H9 (cell line): ENCODE measurements around the gene RHEX. TPM values are rescaled to one million over a fixed set of nuclear protein-coding genes. Genes with fewer than 3 reads are reported as not detected.

Source experiments
- DNase-seq: peaks from one replicate; pipeline ENCODE4 v3.0.0-alpha.2; 2017
- H2AFZ ChIP-seq: one replicate; pipeline ENCODE4 v1.6.1; 2013; ENCODE audit warnings: mild to moderate bottlenecking, low read length, control low read depth, moderate library complexity
- H2AK5ac ChIP-seq: 2 replicates; pipeline ENCODE4 v1.6.1; 2013; ENCODE audit warnings: low read length, control low read depth, mixed read lengths; ENCODE audit not compliant: insufficient read length
- H2BK120ac ChIP-seq: one replicate; pipeline ENCODE4 v1.6.1; 2013; ENCODE audit warnings: low read depth, mild to moderate bottlenecking, low read length, control low read depth, inconsistent platforms; ENCODE audit not compliant: poor library complexity, severe bottlenecking
- H2BK12ac ChIP-seq: 2 replicates; pipeline ENCODE4 v1.6.1; 2013; ENCODE audit warnings: low read length, control low read depth, mixed read lengths, low read depth; ENCODE audit not compliant: insufficient read length
- H2BK15ac ChIP-seq: 2 replicates; pipeline ENCODE4 v1.6.1; 2013; ENCODE audit warnings: low read depth, low read length, control low read depth
- H2BK20ac ChIP-seq: one replicate; pipeline ENCODE4 v1.6.1; 2013; ENCODE audit warnings: low read depth, mild to moderate bottlenecking, low read length, control low read depth, inconsistent platforms; ENCODE audit not compliant: poor library complexity, severe bottlenecking
- H2BK5ac ChIP-seq: 2 replicates; pipeline ENCODE4 v1.6.1; 2013; ENCODE audit warnings: low read length, control low read depth, mixed read lengths; ENCODE audit not compliant: insufficient read length
- H3K14ac ChIP-seq: 2 replicates; pipeline ENCODE4 v1.6.1; 2013; ENCODE audit warnings: low read length, control low read depth; ENCODE audit not compliant: insufficient read depth
- H3K18ac ChIP-seq: 2 replicates; pipeline ENCODE4 v1.6.1; 2013; ENCODE audit warnings: low read depth, mild to moderate bottlenecking, mixed read lengths, low read length, control low read depth; ENCODE audit not compliant: insufficient read length
- H3K23ac ChIP-seq: 2 replicates; pipeline ENCODE4 v1.6.1; 2013; ENCODE audit warnings: low read length, control low read depth, mixed read lengths, low read depth; ENCODE audit not compliant: insufficient read length
- H3K23me2 ChIP-seq: 2 replicates; pipeline ENCODE4 v1.6.1; 2013; ENCODE audit warnings: low read depth, mild to moderate bottlenecking, mixed read lengths, low read length, control low read depth; ENCODE audit not compliant: insufficient read length, poor library complexity, severe bottlenecking
- H3K27ac ChIP-seq: 2 replicates; pipeline ENCODE4 v1.5.1; 2013; ENCODE audit warnings: low read length, control low read depth, mixed read lengths, low read depth; ENCODE audit not compliant: insufficient read length
- H3K27me3 ChIP-seq: 2 replicates; pipeline ENCODE4 v1.6.1; 2013; ENCODE audit warnings: low read length, control low read depth, inconsistent platforms; ENCODE audit not compliant: insufficient read depth
- H3K4ac ChIP-seq: 2 replicates; pipeline ENCODE4 v1.6.1; 2013; ENCODE audit warnings: low read depth, mild to moderate bottlenecking, control low read depth, inconsistent platforms, low read length, moderate library complexity
- H3K4me1 ChIP-seq: 2 replicates; pipeline ENCODE4 v1.6.1; 2013; ENCODE audit warnings: low read length, control low read depth, inconsistent platforms; ENCODE audit not compliant: insufficient read depth
- H3K4me2 ChIP-seq: 2 replicates; pipeline ENCODE4 v1.6.1; 2013; ENCODE audit warnings: low read length, control low read depth, mixed read lengths; ENCODE audit not compliant: insufficient read length, insufficient read depth
- H3K56ac ChIP-seq: 2 replicates; pipeline ENCODE4 v1.6.1; 2013; ENCODE audit warnings: low read depth, mild to moderate bottlenecking, mixed read lengths, low read length, control low read depth; ENCODE audit not compliant: insufficient read length
- H3K79me1 ChIP-seq: 2 replicates; pipeline ENCODE4 v1.6.1; 2013; ENCODE audit warnings: low read depth, mild to moderate bottlenecking, moderate library complexity, low read length, control low read depth, inconsistent platforms; ENCODE audit not compliant: insufficient read depth, poor library complexity, severe bottlenecking
- H3K79me2 ChIP-seq: 2 replicates; pipeline ENCODE4 v1.6.1; 2013; ENCODE audit warnings: low read length, control low read depth, inconsistent platforms; ENCODE audit not compliant: insufficient read depth
- H3K9ac ChIP-seq: 2 replicates; pipeline ENCODE4 v1.6.1; 2013; ENCODE audit warnings: low read length, control low read depth, mixed read lengths; ENCODE audit not compliant: insufficient read length; ENCODE audit errors: extremely low read depth
- H3K9me3 ChIP-seq: one replicate; pipeline ENCODE4 v1.6.1; 2013; ENCODE audit warnings: low read depth, low read length, inconsistent platforms; ENCODE audit not compliant: control insufficient read depth
- H3T11ph ChIP-seq: one replicate; pipeline ENCODE4 v1.6.1; 2013; ENCODE audit warnings: mild to moderate bottlenecking, low read length, control low read depth, inconsistent platforms
- H4K20me1 ChIP-seq: one replicate; pipeline ENCODE4 v1.6.1; 2013; ENCODE audit not compliant: control insufficient read depth, insufficient read length, insufficient read depth
- H4K5ac ChIP-seq: 2 replicates; pipeline ENCODE4 v1.6.1; 2013; ENCODE audit warnings: low read depth, mild to moderate bottlenecking, mixed read lengths, low read length, control low read depth; ENCODE audit not compliant: insufficient read length
- H4K8ac ChIP-seq: replicated peaks from 2 replicates; pipeline ENCODE4 v1.6.1; 2013; ENCODE audit warnings: low read length, control low read depth, mixed read lengths, low read depth; ENCODE audit not compliant: insufficient read length
- H4K91ac ChIP-seq: 2 replicates; pipeline ENCODE4 v1.6.1; 2013; ENCODE audit warnings: low read depth, mild to moderate bottlenecking, moderate library complexity, mixed read lengths, low read length, control low read depth; ENCODE audit not compliant: insufficient read length
- H3K27ac Mint-ChIP-seq, 3 experiments: 2 replicates in 2 of 3; 3 replicates in 1 of 3; pipeline ENCODE4 v1.8.0; 2020 to 2021; ENCODE audit warnings: mixed read lengths in 3 of 3, mild to moderate bottlenecking in 1 of 3, moderate library complexity in 1 of 3
- H3K27me3 Mint-ChIP-seq: 2 replicates; pipeline ENCODE4 v1.8.0; 2021; ENCODE audit warnings: low read depth, mild to moderate bottlenecking, moderate library complexity, mixed read lengths
- H3K36me3 Mint-ChIP-seq, 3 experiments: 2 replicates in 2 of 3; 3 replicates in 1 of 3; pipeline ENCODE4 v1.8.0; 2020 to 2021; ENCODE audit warnings: low read depth in 3 of 3, mixed read lengths in 3 of 3; ENCODE audit not compliant: insufficient read depth in 1 of 3
- H3K4me1 Mint-ChIP-seq, 2 experiments: 2 replicates each; pipeline ENCODE4 v1.8.0; 2020; ENCODE audit warnings: mixed read lengths in 2 of 2
- H3K4me3 Mint-ChIP-seq, 2 experiments: 2 replicates in 1 of 2; 3 replicates in 1 of 2; pipeline ENCODE4 v1.8.0; 2020 to 2021; ENCODE audit warnings: mild to moderate bottlenecking in 2 of 2, mixed read lengths in 2 of 2, moderate library complexity in 1 of 2
- H3K9me3 Mint-ChIP-seq, 2 experiments: 2 replicates in 1 of 2; 3 replicates in 1 of 2; pipeline ENCODE4 v1.8.0; 2020; ENCODE audit warnings: mild to moderate bottlenecking in 2 of 2, mixed read lengths in 2 of 2, moderate library complexity in 1 of 2
- WGBS: extraction: QIAGEN DNeasy Blood & Tissue Kit; methylation state at CpG from one replicate; pipeline ENCODE4 v1.1.7; 2013; ENCODE audit warnings: missing lambda C conversion rate, low lambda C conversion rate, mixed read lengths; ENCODE audit not compliant: insufficient read length; ENCODE audit errors: extremely low coverage; 5-methylcytosine and 5-hydroxymethylcytosine counted together
- total RNA-seq: library from RNA; stranded (reverse); gene quantifications from 2 replicates; pipeline ENCODE4 v1.2.1, GENCODE V29; 2021
- TF ChIP-seq, protein P1 (sequence below): fragments of 200-600 bp; sonication (generic); conservative IDR thresholded peaks from 3 replicates; pipeline ENCODE4 v1.8.0; 2021; ENCODE audit warnings: antibody characterized with exemption, mild to moderate bottlenecking

Gene RHEX
- total RNA-seq, 1 experiment from 2014 or later, result not detected

GRCh38 chr1:206020393-206021007 lies 32.5 kb upstream of the RHEX start:
- Histone ChIP-seq H3T11ph (no peak overlapping the region), H2AFZ (no peak overlapping the region), H2AK5ac (no peak overlapping the region), H2BK120ac (no peak overlapping the region), H4K91ac (no peak overlapping the region), H3K27me3 (no peaks in the 10 kb centered on the region), H3K23ac (no peak overlapping the region), H3K9ac (no peak overlapping the region), H3K18ac (no peak overlapping the region), H3K4me2 (no peak overlapping the region), H2BK5ac (no peak overlapping the region), H3K4me1 (no peaks in the 10 kb centered on the region), H3K14ac (no peak overlapping the region), H3K56ac (no peak overlapping the region), H4K20me1 (no peaks in the 10 kb centered on the region), H3K79me1 (no peaks in the 10 kb centered on the region), H2BK12ac (no peak overlapping the region), H4K8ac (no peak overlapping the region), H3K9me3 (no peaks in the 10 kb centered on the region), H3K79me2 (no peaks in the 10 kb centered on the region), H3K27ac (no peak overlapping the region), H2BK20ac (no peak overlapping the region), H4K5ac (no peak overlapping the region), H3K4ac (no peak overlapping the region), H2BK15ac (no peak overlapping the region), H3K23me2 (no peaks in the 10 kb centered on the region)
- DNase-seq, result no peak
- Mint-ChIP-seq H3K4me3 (no peak overlapping the region), H3K4me1 (peaks cover 0 to 3% of the 10 kb centered on the region in 2 experiments; a peak in 2 of 4 replicates), H3K27ac (no peak overlapping the region), H3K36me3 (0 out of 7 replicates have a peak, but pooled peaks cover 0 to 4% (median 0%) of the 10 kb centered on the region in 3 experiments), H3K9me3 (peaks cover 0 to 3% of the 10 kb centered on the region in 2 experiments; a peak in 1 of 5 replicates), H3K27me3 (no peaks in the 10 kb centered on the region; the same call in none of the 2 replicates)
- TF ChIP-seq, protein P1, sequence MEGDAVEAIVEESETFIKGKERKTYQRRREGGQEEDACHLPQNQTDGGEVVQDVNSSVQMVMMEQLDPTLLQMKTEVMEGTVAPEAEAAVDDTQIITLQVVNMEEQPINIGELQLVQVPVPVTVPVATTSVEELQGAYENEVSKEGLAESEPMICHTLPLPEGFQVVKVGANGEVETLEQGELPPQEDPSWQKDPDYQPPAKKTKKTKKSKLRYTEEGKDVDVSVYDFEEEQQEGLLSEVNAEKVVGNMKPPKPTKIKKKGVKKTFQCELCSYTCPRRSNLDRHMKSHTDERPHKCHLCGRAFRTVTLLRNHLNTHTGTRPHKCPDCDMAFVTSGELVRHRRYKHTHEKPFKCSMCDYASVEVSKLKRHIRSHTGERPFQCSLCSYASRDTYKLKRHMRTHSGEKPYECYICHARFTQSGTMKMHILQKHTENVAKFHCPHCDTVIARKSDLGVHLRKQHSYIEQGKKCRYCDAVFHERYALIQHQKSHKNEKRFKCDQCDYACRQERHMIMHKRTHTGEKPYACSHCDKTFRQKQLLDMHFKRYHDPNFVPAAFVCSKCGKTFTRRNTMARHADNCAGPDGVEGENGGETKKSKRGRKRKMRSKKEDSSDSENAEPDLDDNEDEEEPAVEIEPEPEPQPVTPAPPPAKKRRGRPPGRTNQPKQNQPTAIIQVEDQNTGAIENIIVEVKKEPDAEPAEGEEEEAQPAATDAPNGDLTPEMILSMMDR, result no peak
- WGBS, result no CpG with 5 or more reads among the region's 4 CpGs
